RPMI7951 (cell line): ENCODE measurements around the gene MND1. TPM values are rescaled to one million over a fixed set of nuclear protein-coding genes. Genes with fewer than 3 reads are reported as not detected.
A peak's percentile ranks its signal among the peaks of the same experiment; 100 is the strongest.

Experiments
- DNase-seq: peaks from one replicate; pipeline ENCODE4 v3.0.0-alpha.2; 2012; ENCODE audit warnings: low read depth
- total RNA-seq: library from RNA; depleted of rRNA; stranded (reverse); fragments of >200 nt; shearing (Covaris generic); gene quantifications from 2 replicates; pipeline ENCODE4 v1.2.3, GENCODE V29; 2014

The MND1 gene
- total RNA-seq, 1 experiment from 2014 or later, result 27.2 TPM

- peak; percentile 9 for DNase-seq
Observed at GRCh38 chr4:153346563-153346962, 2.1 kb downstream of the MND1 start.

- no peak for DNase-seq
Observed at GRCh38 chr4:153347117-153347516, 2.6 kb downstream of the MND1 start.

DNA sequence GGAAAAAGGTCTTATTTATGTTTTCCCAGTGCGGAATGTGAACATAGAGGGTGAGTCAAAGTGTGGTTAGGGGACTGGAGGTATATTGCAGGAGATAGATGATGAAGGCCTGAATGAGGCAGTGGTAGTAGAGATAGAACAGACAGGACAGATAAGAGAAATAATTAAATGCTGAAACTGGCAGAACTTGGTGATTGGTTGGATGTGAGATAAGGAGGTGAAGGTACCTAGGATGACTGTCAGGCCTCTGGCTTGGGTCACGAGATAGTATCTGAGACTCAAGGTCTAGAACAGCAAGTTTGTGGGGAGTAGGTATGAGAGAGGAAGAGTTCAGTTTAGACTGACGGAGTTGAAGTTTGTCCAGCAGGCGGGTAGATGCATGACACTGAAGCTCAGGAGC lies 3.5 kb downstream of the MND1 start:
- peak; percentile 5 for DNase-seq

GRCh38 chr4:153349206-153349805 lies 4.8 kb downstream of the MND1 start:
- no peak for DNase-seq

DNA sequence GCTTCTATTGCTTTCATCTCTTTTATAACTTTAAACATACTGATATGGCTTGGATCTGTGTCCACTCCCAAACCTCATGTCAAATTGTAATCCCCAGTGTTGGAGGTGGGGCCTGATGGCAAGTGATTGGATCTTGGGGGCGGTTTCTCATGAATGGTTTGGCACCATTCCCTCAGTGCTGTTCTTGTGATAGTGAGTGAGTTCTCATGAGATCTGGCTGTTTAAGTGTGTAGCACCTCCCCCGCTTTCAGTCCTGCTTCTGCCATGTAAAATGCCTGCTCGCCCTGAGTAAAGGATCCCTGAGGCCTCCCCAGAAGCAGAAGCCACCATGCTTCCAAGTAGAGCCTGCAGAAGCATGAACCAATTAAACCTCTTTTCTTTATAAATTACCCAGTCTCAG lies 17.7 kb downstream of the MND1 start:
- DNase-seq, result peak; percentile 8

- peak; percentile 60 for DNase-seq
Observed at GRCh38 chr4:153364061-153364460, 19.6 kb downstream of the MND1 start.

DNA sequence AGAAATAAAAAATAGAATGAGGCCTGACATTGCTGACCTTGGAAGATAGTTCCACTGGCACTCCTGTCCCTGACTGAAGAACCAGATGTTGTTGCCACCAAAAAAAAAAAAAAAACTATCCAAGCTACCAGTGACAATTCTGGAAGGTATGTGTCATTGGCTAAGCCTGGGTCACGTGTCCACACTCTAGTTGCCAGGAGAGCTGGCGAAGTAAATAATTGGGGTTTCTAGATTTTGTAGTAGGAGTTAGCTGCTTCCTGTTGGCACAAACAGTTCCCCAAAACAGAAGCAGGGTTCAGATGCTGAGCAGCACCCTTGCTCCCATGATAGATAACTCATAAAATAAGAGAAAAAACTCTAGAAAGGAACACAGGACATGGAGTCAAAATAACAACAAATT lies 20.5 kb downstream of the MND1 start:
- peak; percentile 5 for DNase-seq

GRCh38 chr4:153366486-153366885 lies 22.0 kb downstream of the MND1 start:
- DNase-seq, result no peak

- DNase-seq, result no peak
Observed at GRCh38 chr4:153367092-153367491, 22.6 kb downstream of the MND1 start.

- no peak for DNase-seq
Observed at GRCh38 chr4:153369021-153369420, 24.5 kb downstream of the MND1 start.

DNA sequence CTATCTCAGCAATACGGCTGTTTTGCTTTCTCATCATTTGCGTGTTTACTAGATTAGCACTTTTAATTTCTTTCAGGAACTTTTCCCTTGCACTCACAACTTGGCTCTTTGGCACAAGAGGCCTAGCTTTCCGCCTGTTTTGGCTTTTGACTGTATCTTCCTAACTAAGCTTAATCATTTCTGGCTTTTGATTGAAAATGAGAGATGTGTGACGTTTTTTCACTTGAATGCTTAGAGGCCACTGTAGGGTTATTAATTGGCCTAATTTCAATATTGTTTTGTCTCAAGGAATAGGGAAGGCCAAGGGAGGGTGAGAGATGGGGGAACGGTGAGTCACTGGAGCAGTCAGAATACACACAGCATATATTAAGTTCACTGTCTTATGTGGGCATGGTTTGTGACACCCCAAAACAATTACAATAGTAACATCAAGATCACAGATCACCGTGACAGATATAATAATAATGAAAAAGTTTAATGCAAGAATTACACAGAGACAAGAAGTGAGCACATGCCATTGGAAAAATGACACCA lies 27.3 kb downstream of the MND1 start:
- no peak for DNase-seq

GRCh38 chr4:153372967-153373562 lies 28.6 kb downstream of the MND1 start:
- DNase-seq, result no peak

GRCh38 chr4:153374442-153374841 lies 30.0 kb downstream of the MND1 start:
- peak; percentile 2 for DNase-seq

DNA sequence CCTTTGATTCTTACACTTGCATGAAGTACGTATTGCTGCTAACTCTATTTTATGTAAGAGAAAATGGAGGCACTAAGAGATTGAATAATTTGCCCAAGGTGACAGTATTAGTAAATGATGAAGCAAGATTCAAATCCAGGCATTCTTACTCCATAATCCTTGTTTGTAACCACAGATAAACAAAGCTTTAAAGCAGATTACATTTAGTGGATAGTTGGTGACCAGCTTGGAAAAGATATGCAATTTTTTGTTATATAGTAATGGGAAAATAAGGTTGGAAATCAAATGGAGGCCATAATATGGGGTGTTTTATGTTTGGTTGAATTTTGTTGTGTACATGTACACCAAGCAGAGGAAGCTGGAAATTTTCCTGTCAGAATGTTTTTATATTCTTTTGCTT lies 30.8 kb downstream of the MND1 start:
- DNase-seq, result no peak

DNA sequence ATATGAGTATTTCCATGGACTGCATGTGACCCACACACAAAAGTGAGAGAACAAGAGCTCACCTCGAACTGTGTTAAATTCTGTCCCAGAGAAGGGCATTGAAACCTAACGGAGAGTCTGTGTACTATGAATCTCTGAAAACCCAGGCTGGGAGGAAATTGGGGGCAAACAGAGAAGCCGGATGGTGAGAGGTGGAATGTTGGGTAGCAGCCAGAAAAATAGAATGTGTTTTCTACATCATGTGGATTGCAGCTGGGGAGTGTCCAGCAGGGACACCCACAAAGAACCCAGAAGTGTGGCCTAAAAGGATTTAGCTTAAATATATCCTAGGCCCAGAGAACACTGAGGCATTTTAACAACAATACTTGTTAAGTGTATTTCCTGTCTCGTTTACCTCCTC lies 38.6 kb downstream of the MND1 start:
- peak; percentile 2 for DNase-seq

DNA sequence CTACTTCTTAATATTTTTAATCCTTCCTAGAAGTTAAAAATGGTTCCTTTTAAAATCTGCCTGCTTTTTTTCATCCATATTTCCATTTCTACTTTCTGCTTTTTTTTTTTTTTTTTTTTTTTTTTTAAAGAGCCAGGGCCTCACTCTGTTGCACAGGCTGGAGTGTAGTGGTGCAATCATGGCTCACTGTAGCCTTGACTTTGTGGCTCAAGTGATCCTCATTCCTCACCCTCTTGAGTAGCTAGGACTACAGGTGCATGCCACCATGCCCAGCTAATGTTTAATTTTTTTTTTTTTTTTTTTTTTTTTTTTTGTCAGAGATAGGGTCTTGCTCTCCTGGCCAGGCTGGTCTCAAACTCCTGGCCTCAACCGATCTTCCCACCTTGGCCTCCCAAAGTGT lies 39.7 kb downstream of the MND1 start:
- no peak for DNase-seq

- DNase-seq, result no peak
Observed at GRCh38 chr4:153385784-153386183, 41.3 kb downstream of the MND1 start.

DNA sequence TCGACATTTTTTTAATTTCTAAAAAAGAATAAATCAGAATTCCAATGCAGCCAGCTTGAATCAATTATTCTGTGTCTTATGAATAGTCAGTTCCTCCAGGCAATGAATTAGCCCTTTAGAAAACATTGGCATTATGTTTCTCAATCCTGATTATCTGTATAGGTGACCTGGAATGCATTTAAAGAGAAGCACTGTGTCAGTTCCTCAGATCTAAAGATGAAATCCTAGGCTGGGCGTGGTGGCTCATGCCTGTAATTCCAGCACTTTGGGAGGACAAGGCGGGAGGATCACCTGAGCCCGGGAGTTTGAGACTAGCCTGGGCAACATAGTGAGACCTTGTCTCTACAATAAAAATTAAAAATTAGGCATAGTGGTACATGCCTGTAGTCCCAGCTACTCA lies 43.5 kb downstream of the MND1 start:
- DNase-seq, result no peak

DNA sequence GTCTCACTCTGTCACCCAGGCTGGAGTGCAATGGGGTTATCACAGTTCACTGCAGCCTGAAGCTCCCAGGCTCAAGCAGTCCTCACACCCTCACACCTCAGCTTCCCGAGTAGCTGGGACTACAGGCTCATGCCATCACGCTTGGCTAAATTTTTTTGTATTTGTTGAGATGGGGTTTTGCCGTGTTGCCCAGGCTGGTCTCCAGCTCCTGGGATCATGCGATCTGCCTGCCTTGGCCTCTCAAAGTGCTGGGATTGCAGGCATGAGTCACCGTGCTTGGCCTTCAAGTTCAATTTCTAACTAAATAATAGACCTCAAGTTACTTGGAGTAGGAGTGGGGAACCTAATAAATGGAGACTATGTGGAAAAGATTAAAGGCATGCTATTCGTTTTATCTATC lies 48.9 kb downstream of the MND1 start:
- peak; percentile 58 for DNase-seq

GRCh38 chr4:153394945-153395344 lies 50.5 kb downstream of the MND1 start:
- DNase-seq, result no peak

DNA sequence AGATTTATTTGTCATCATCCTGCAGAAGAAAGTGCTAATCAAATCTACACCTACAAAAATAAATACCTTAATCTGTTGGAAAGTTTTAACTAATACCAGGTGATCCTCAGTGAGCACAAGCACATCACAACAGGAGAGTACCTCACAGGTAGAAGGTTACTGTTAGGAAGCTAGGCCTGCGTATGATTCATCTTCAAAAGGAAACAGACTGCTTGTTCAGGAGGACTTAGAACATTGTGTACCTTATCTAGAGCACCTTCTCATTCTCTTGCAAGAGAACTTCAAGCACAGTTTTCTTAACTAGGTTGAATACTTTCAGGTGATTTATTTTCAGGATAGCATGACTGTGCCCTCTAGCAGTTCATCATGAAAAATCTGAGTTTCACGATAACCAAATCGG lies 54.2 kb downstream of the MND1 start:
- DNase-seq, result no peak

- DNase-seq, result no peak
Observed at GRCh38 chr4:153399358-153399757, 54.9 kb downstream of the MND1 start.

DNA sequence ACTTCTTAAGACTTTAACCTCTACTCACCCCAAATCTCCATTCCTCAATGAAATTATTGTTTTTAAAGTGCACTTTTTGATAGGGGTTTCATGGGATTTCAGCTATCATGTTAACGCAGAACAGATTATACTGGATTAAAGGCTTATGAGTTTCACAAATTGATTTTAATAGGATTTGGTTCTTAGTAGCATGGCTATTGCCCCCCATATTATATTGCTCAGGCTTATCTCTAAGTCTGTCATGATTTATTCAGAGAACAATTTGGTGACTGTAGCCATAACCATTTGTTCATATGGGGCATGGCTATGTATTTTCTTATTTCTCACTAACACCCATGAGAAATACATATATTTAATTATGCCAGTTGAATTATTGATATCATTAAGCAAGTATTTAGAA lies 57.0 kb downstream of the MND1 start:
- no peak for DNase-seq

GRCh38 chr4:153402366-153402765 lies 57.9 kb downstream of the MND1 start:
- no peak for DNase-seq
